Liver (tissue), 9 donors: ENCODE results near the gene ADCY2. TPM values are rescaled to one million over a fixed set of nuclear protein-coding genes. Genes with fewer than 3 reads are reported as not detected.

ENCODE experiments used
- DNase-seq: peaks from one replicate; pipeline ENCODE4 v3.0.0-alpha.2; 2017; ENCODE audit warnings: low spot score
- H3K27ac ChIP-seq, 2 donors: one replicate each; pipeline ENCODE4 v1.7.0; 2013; ENCODE audit warnings: inconsistent platforms in 2 of 2, low read length in 2 of 2, control low read depth in 1 of 2, low read depth in 1 of 2, mild to moderate bottlenecking in 1 of 2
- H3K27me3 ChIP-seq, 4 donors: one replicate each; pipeline versions ENCODE4 v1.6.1 to v1.7.0; 2013; ENCODE audit warnings: low read length in 3 of 4, inconsistent platforms in 1 of 4, mild to moderate bottlenecking in 1 of 4, moderate library complexity in 1 of 4; ENCODE audit not compliant: control insufficient read depth in 4 of 4, insufficient read depth in 4 of 4
- H3K36me3 ChIP-seq, 4 donors: one replicate each; pipeline versions ENCODE4 v1.6.1 to v1.7.0; 2013; ENCODE audit warnings: low read length in 3 of 4, mild to moderate bottlenecking in 3 of 4, low read depth in 1 of 4, moderate library complexity in 1 of 4; ENCODE audit not compliant: control insufficient read depth in 4 of 4, insufficient read depth in 3 of 4
- H3K4me1 ChIP-seq, 4 donors: one replicate each; pipeline versions ENCODE4 v1.6.1 to v1.7.0; 2013; ENCODE audit warnings: low read length in 3 of 4, mild to moderate bottlenecking in 3 of 4, moderate library complexity in 1 of 4; ENCODE audit not compliant: control insufficient read depth in 4 of 4, insufficient read depth in 4 of 4
- H3K4me3 ChIP-seq, 3 donors: one replicate each; pipeline versions ENCODE4 v1.6.1 to v1.7.0; 2013; ENCODE audit warnings: low read length in 3 of 3, control low read depth in 1 of 3, low read depth in 1 of 3, mild to moderate bottlenecking in 1 of 3
- H3K9ac ChIP-seq, 2 donors: one replicate each; pipeline ENCODE4 v1.7.0; 2013; ENCODE audit warnings: low read length in 2 of 2, mild to moderate bottlenecking in 2 of 2, moderate library complexity in 2 of 2, control low read depth in 1 of 2, low read depth in 1 of 2
- H3K9me3 ChIP-seq, 4 donors: one replicate each; pipeline versions ENCODE4 v1.6.1 to v1.7.0; 2013; ENCODE audit warnings: low read length in 3 of 4; ENCODE audit not compliant: control insufficient read depth in 4 of 4
- EGR1 ChIP-seq, 2 donors: IDR thresholded peaks; 2 replicates each; pipeline ENCODE4 v1.6.1; 2016 to 2018; ENCODE audit warnings: antibody characterized with exemption in 2 of 2, low read depth in 2 of 2
- FOXA1 ChIP-seq: IDR thresholded peaks from 2 replicates; pipeline ENCODE4 v1.6.1; 2016; ENCODE audit warnings: antibody characterized with exemption
- GABPA ChIP-seq, 2 donors: IDR thresholded peaks in 1 of 2; conservative IDR thresholded peaks in 1 of 2; 2 replicates each; pipeline ENCODE4 v1.6.1; 2016; ENCODE audit warnings: antibody characterized with exemption in 2 of 2, mild to moderate bottlenecking in 1 of 2, moderate library complexity in 1 of 2
- HNF4A ChIP-seq, 2 donors: conservative IDR thresholded peaks; 2 replicates each; pipeline ENCODE4 v1.6.1; 2016; ENCODE audit warnings: antibody characterized with exemption in 2 of 2, mild to moderate bottlenecking in 2 of 2
- HNF4G ChIP-seq: IDR thresholded peaks from 2 replicates; pipeline ENCODE4 v1.6.1; 2016; ENCODE audit warnings: antibody characterized with exemption
- JUND ChIP-seq, 2 donors: IDR thresholded peaks; 2 replicates each; pipeline ENCODE4 v1.6.1; 2016; ENCODE audit warnings: antibody characterized with exemption in 2 of 2
- NR2F2 ChIP-seq: IDR thresholded peaks from 2 replicates; pipeline ENCODE4 v1.6.1; 2016; ENCODE audit warnings: antibody characterized with exemption
- RAD21 ChIP-seq, 2 donors: IDR thresholded peaks; 2 replicates each; pipeline ENCODE4 v1.6.1; 2016; ENCODE audit warnings: antibody characterized with exemption in 2 of 2, mild to moderate bottlenecking in 2 of 2
- RXRA ChIP-seq, 2 donors: IDR thresholded peaks; 2 replicates each; pipeline ENCODE4 v1.6.1; 2017 to 2018; ENCODE audit warnings: antibody characterized with exemption in 2 of 2, mild to moderate bottlenecking in 1 of 2
- SP1 ChIP-seq: IDR thresholded peaks from 2 replicates; pipeline ENCODE4 v1.6.1; 2018; ENCODE audit warnings: antibody characterized with exemption, mild to moderate bottlenecking
- TAF1 ChIP-seq: conservative IDR thresholded peaks from 2 replicates; pipeline ENCODE4 v1.6.1; 2016; ENCODE audit warnings: antibody characterized with exemption, mild to moderate bottlenecking
- YY1 ChIP-seq: IDR thresholded peaks from 2 replicates; pipeline ENCODE4 v1.6.1; 2016; ENCODE audit warnings: antibody characterized with exemption, mild to moderate bottlenecking
- WGBS: extraction: QIAGEN DNeasy Blood & Tissue Kit; methylation state at CpG from one replicate; pipeline ENCODE4 v1.1.7; 2013; 5-methylcytosine and 5-hydroxymethylcytosine counted together
- polyA plus RNA-seq, 2 donors: library from polyadenylated mRNA; stranded (reverse) in 1 of 2; unstranded in 1 of 2; fragments of 200-250 nt in 1 of 2; fragments of >200 nt in 1 of 2; fragmentation: Nextera tagmentation in 1 of 2; extraction: Ambion mirVana in 1 of 2; gene quantifications; one replicate each; pipeline versions ENCODE4 v1.2.1 to v1.2.3, GENCODE V29; 2013 to 2015
- total RNA-seq, 2 donors: library from RNA; depleted of rRNA; stranded (reverse); fragments of >200 nt; gene quantifications; one replicate each; pipeline ENCODE4 v1.2.3, GENCODE V29; 2014
- TF ChIP-seq, protein P1 (sequence below): IDR thresholded peaks from 2 replicates; pipeline ENCODE4 v1.6.1; 2016; ENCODE audit warnings: antibody characterized with exemption, mild to moderate bottlenecking
- TF ChIP-seq, protein P2 (sequence below): fragments of 150-350 bp; IDR thresholded peaks from 2 replicates; pipeline ENCODE4 v1.5.1; 2017; ENCODE audit warnings: improper control_type of control experiment, low read depth, low read length; ENCODE audit not compliant: missing input control
- TF ChIP-seq, protein P3 (sequence below): IDR thresholded peaks from 2 replicates; pipeline ENCODE4 v1.6.1; 2016; ENCODE audit warnings: antibody characterized with exemption
- TF ChIP-seq, protein P4 (sequence below): IDR thresholded peaks from 2 replicates; pipeline ENCODE4 v1.6.1; 2016; ENCODE audit warnings: antibody characterized with exemption
- TF ChIP-seq, protein P5 (sequence below): IDR thresholded peaks from 2 replicates; pipeline ENCODE4 v1.6.1; 2016; ENCODE audit warnings: antibody characterized with exemption
- donor health status: healthy.
- donor health status: healthy.
- donor health status: healthy.
- donor health status: healthy.
- donor health status: healthy.

The ADCY2 gene
- total and polyA plus RNA-seq, 4 donors, result not detected

DNA sequence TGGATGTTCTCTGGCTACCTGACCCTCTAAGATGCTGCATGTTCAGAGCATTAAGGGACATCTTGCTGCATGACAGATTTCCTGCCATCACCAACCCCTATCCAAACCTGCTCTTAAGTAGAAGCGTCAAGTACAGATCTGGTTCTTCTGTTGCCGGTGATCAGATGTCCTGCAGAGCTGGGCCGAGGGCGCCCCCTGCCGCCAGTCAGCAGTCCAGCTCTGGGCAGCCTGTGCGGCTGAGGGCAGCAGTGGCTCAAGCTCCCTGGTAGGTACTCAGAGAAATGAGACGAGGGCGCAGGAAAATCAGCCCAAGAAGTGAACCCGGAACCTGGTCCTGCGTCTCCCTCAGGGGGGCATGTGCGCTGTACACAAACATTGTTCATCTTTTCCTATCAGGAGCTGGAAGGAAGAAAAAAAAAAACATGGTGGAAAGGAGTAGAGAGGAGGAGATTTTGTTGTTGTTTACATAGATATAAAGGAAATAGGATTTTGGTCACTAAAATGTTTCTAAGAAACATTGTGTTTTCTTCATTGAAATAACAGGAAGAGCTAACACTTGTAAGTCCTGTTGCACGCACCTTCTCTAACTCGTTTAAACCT is 359.2 kb downstream of the ADCY2 start:
- Histone ChIP-seq H3K4me3 (no peak overlapping the region), H3K9me3 (no peaks in the 10 kb centered on the region), H3K27me3 (peaks cover 0 to 12% (median 2%) of the 10 kb centered on the region in 4 donors), H3K36me3 (no peaks in the 10 kb centered on the region), H3K27ac (no peak overlapping the region), H3K4me1 (no peaks in the 10 kb centered on the region), H3K9ac (peak overlapping the region in 1 of 2 donors; percentile 16)
- TF ChIP-seq, protein P1, sequence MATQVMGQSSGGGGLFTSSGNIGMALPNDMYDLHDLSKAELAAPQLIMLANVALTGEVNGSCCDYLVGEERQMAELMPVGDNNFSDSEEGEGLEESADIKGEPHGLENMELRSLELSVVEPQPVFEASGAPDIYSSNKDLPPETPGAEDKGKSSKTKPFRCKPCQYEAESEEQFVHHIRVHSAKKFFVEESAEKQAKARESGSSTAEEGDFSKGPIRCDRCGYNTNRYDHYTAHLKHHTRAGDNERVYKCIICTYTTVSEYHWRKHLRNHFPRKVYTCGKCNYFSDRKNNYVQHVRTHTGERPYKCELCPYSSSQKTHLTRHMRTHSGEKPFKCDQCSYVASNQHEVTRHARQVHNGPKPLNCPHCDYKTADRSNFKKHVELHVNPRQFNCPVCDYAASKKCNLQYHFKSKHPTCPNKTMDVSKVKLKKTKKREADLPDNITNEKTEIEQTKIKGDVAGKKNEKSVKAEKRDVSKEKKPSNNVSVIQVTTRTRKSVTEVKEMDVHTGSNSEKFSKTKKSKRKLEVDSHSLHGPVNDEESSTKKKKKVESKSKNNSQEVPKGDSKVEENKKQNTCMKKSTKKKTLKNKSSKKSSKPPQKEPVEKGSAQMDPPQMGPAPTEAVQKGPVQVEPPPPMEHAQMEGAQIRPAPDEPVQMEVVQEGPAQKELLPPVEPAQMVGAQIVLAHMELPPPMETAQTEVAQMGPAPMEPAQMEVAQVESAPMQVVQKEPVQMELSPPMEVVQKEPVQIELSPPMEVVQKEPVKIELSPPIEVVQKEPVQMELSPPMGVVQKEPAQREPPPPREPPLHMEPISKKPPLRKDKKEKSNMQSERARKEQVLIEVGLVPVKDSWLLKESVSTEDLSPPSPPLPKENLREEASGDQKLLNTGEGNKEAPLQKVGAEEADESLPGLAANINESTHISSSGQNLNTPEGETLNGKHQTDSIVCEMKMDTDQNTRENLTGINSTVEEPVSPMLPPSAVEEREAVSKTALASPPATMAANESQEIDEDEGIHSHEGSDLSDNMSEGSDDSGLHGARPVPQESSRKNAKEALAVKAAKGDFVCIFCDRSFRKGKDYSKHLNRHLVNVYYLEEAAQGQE, result no peak
- TF ChIP-seq RAD21 (IDR thresholded peaks at IDR 0.05) (peak; percentile 45 to 67), HNF4G (no peak)
- TF ChIP-seq, protein P2, sequence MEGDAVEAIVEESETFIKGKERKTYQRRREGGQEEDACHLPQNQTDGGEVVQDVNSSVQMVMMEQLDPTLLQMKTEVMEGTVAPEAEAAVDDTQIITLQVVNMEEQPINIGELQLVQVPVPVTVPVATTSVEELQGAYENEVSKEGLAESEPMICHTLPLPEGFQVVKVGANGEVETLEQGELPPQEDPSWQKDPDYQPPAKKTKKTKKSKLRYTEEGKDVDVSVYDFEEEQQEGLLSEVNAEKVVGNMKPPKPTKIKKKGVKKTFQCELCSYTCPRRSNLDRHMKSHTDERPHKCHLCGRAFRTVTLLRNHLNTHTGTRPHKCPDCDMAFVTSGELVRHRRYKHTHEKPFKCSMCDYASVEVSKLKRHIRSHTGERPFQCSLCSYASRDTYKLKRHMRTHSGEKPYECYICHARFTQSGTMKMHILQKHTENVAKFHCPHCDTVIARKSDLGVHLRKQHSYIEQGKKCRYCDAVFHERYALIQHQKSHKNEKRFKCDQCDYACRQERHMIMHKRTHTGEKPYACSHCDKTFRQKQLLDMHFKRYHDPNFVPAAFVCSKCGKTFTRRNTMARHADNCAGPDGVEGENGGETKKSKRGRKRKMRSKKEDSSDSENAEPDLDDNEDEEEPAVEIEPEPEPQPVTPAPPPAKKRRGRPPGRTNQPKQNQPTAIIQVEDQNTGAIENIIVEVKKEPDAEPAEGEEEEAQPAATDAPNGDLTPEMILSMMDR, result peak; percentile 42
- 32% methylated on average over 13 of the region's 13 CpGs for WGBS
- peak; percentile 46 for DNase-seq

DNA sequence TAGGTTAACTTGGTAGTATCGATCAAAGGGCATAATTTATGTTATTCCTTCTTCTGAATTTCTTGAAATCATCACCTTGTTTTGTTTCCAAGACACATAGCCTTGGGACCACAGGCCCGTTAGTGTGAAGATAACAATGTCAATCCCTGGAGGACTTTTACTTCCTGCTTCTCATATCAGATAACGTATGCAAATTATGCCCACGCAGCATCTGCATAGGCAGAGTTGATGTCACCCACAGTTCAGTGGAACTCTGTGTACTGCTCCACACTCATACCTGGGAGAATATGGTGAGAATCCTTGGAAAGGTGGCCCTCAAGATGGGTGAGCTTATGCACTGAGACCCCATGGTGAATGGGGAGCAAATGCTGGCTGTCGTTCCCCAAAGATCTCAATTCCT is 360.0 kb downstream of the ADCY2 start:
- H3K9me3 ChIP-seq, result no peaks in the 10 kb centered on the region
- H3K27me3 ChIP-seq, result peaks cover 0 to 17% (median 2%) of the 10 kb centered on the region in 4 donors
- H3K27ac ChIP-seq, result no peak overlapping the region
- TF ChIP-seq, protein P2, result no peak
- no peak for TF ChIP-seq GABPA (IDR thresholded peaks at IDR 0.05 in 1 of 2, conservative IDR thresholded peaks at IDR 0.05 in 1 of 2)
- TF ChIP-seq HNF4A (conservative IDR thresholded peaks at IDR 0.05), result no peak
- no peak for TF ChIP-seq HNF4G
- TF ChIP-seq, protein P3, sequence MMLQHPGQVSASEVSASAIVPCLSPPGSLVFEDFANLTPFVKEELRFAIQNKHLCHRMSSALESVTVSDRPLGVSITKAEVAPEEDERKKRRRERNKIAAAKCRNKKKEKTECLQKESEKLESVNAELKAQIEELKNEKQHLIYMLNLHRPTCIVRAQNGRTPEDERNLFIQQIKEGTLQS, result no peak
- TF ChIP-seq FOXA1, result no peak
- TF ChIP-seq, protein P4, sequence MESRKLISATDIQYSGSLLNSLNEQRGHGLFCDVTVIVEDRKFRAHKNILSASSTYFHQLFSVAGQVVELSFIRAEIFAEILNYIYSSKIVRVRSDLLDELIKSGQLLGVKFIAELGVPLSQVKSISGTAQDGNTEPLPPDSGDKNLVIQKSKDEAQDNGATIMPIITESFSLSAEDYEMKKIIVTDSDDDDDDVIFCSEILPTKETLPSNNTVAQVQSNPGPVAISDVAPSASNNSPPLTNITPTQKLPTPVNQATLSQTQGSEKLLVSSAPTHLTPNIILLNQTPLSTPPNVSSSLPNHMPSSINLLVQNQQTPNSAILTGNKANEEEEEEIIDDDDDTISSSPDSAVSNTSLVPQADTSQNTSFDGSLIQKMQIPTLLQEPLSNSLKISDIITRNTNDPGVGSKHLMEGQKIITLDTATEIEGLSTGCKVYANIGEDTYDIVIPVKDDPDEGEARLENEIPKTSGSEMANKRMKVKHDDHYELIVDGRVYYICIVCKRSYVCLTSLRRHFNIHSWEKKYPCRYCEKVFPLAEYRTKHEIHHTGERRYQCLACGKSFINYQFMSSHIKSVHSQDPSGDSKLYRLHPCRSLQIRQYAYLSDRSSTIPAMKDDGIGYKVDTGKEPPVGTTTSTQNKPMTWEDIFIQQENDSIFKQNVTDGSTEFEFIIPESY, result no peak
- no peak for TF ChIP-seq JUND (IDR thresholded peaks at IDR 0.05)
- no peak for TF ChIP-seq YY1
- TF ChIP-seq, protein P1, result no peak
- TF ChIP-seq RXRA (IDR thresholded peaks at IDR 0.05), result no peak
- no peak for TF ChIP-seq SP1
- TF ChIP-seq TAF1, result no peak
- TF ChIP-seq, protein P5, sequence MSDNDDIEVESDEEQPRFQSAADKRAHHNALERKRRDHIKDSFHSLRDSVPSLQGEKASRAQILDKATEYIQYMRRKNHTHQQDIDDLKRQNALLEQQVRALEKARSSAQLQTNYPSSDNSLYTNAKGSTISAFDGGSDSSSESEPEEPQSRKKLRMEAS, result no peak
- no peak for TF ChIP-seq RAD21 (IDR thresholded peaks at IDR 0.05)
- TF ChIP-seq NR2F2, result no peak
- TF ChIP-seq EGR1 (IDR thresholded peaks at IDR 0.05; ENCODE audit: low read depth in 2 of 2), result no peak
- DNase-seq, result no peak
- H3K4me1 ChIP-seq, result no peaks in the 10 kb centered on the region
- H3K36me3 ChIP-seq, result no peaks in the 10 kb centered on the region
- no peak overlapping the region for H3K9ac ChIP-seq
- no peak overlapping the region for H3K4me3 ChIP-seq
- WGBS, result 68% methylated on average over 5 of the region's 5 CpGs
